Measurements from ENCODE around the gene COL8A2. TPM values are rescaled to one million over a fixed set of nuclear protein-coding genes. Genes with fewer than 3 reads are reported as not detected.

COL8A2 gene
- total RNA-seq, 6 experiments from 2014 or later, result 0.18 to 0.74 (median 0.52) TPM

DNA sequence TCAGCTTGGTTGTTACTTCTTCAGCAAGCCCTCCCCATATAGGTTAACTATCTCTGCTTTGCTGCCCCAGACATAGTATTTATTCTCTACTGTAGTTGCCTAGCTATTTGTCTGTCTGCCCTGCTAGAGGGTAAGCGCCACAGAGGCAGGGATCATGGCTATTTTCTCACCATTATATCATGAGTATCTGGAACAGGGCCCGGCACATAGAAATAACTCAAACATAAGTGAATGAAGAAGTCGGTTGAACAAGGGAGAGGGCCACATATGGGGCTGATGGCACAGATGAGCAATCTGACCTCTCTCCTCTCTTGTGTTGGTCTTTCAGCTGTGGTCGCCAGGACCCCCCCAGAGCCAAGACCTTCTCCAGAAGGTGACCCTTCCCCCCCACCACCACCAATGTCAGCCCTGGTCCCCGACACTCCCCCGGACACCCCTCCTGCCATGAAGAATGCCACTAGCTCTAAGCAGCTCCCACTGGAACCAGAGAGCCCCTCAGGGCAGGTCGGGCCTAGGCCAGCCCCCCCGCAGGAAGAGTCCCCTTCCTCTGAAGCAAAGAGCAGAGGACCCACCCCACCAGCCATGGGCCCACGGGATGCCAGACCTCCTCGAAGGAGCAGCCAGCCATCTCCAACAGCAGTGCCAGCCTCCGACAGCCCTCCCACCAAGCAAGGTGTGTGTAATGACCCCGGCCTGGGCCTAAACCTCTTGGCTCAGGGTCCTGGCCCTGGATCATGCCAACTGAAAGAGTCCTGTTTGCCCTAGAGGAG lies 45.8 kb upstream of the COL8A2 start:
- WGBS (ENCODE audit: insufficient coverage, low coverage, low lambda C conversion rate, missing lambda C conversion rate), result 86% methylated on average over 3 of the region's 12 CpGs
- peaks cover 10 to 34% (median 11%) of the 10 kb centered on the region in 4 donors for H3K36me3 ChIP-seq
- DNase-seq, result no peak

DNA sequence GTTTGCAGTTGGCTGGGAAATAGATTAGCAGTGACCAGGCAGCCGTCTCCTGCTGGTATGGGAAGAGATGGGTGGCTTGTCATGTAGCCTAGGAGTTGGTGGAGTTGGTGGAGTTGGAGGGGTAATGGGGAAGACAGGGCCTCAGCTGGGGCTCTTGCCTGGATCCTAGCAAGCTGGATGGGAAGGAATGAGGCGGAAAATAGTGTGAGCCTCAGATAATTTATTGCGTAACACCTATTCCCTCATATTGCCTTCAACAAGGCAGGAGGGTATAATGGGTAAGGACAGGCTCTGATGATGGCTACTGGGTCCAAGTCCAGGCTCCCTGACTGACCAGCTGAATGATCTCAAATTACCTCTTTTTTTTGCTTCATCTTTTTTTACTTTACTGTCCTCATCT lies 43.5 kb upstream of the COL8A2 start:
- Histone ChIP-seq H3K27me3 (no peaks in the 10 kb centered on the region), H3K4me1 (no peaks in the 10 kb centered on the region), H3K27ac (no peak overlapping the region), H3K9me3 (no peaks in the 10 kb centered on the region), H3K4me3 (no peak overlapping the region), H3K36me3 (peaks cover 7 to 25% (median 8%) of the 10 kb centered on the region in 4 donors)
- DNase-seq (no peak), ATAC-seq (no peak)
- intact Hi-C loops (cut with DNase I), result no loop called here
- WGBS (ENCODE audit: insufficient coverage, low coverage, low lambda C conversion rate, missing lambda C conversion rate), result 89% methylated on average over 3 of the region's 3 CpGs
- no peak for TF ChIP-seq POLR2A (IDR thresholded peaks at IDR 0.05)
- TF ChIP-seq, protein P1, sequence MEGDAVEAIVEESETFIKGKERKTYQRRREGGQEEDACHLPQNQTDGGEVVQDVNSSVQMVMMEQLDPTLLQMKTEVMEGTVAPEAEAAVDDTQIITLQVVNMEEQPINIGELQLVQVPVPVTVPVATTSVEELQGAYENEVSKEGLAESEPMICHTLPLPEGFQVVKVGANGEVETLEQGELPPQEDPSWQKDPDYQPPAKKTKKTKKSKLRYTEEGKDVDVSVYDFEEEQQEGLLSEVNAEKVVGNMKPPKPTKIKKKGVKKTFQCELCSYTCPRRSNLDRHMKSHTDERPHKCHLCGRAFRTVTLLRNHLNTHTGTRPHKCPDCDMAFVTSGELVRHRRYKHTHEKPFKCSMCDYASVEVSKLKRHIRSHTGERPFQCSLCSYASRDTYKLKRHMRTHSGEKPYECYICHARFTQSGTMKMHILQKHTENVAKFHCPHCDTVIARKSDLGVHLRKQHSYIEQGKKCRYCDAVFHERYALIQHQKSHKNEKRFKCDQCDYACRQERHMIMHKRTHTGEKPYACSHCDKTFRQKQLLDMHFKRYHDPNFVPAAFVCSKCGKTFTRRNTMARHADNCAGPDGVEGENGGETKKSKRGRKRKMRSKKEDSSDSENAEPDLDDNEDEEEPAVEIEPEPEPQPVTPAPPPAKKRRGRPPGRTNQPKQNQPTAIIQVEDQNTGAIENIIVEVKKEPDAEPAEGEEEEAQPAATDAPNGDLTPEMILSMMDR (IDR thresholded peaks at IDR 0.05), result no peak

More for the DNA sequence above, 45.8 kb upstream of the COL8A2 start:
- H3K27me3 ChIP-seq, result no peaks in the 10 kb centered on the region
- no peaks in the 10 kb centered on the region for H3K4me1 ChIP-seq
- intact Hi-C loops (cut with DNase I), result no loop called here
- TF ChIP-seq, protein P1 (IDR thresholded peaks at IDR 0.05), result no peak
- TF ChIP-seq POLR2A (IDR thresholded peaks at IDR 0.05), result no peak
- no peak overlapping the region for H3K27ac ChIP-seq
- no peaks in the 10 kb centered on the region for H3K9me3 ChIP-seq
- ATAC-seq, result no peak
- no peak overlapping the region for H3K4me3 ChIP-seq

DNA sequence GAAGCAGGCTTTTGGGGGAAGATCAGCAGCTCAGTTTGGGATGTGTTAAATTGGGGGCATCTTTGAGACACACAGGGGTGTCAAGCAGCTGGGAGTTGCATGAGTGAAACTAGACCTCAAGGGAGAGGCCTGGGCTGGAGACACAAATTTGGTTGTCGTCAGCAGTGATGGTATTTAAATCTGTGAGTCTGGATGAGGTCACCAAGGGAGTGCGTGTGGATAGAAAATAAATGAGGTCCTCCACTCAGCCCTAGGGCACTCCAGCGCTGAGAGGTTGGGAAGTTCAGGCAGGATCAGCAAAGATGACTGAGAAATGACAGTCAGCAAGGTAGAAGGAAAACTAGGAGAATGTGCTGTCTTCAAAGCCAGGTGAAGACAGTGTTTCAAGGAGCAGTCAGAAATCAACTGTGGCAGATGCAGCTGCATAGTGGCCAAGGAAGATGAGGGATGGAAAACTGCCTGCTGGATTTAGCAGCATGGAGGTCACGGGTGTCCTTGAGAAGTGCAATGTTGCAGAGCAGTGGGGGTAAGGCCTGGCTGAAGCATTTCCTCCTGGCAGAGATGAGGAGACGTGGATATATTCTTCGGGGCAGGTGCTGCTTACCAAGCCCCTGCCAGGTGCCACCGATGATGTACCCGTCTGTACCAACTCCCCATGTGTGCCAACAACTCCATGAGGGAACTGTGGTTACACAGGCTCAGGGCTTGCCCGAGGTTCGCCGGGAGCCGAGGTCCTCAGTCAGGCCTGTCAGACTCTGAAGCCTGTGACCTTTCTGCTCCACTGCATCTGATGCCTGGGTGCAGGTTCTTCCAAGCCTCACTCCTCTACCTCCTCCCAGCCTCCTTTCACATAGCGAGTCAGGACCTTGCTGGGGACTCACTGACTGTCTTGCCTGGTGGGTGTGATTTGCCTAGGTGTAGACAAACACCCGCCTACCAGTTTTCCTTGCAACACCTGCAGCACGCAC lies 42.2 kb upstream of the COL8A2 start:
- ATAC-seq (no peak), DNase-seq (no peak)
- intact Hi-C loops (cut with DNase I), result no loop called here
- no peak overlapping the region for H3K4me3 ChIP-seq
- H3K27me3 ChIP-seq, result no peaks in the 10 kb centered on the region
- H3K27ac ChIP-seq, result no peak overlapping the region
- peaks cover 0 to 12% (median 1%) of the 10 kb centered on the region in 4 donors for H3K36me3 ChIP-seq
- WGBS (ENCODE audit: insufficient coverage, low coverage, low lambda C conversion rate, missing lambda C conversion rate), result 89% methylated on average over 6 of the region's 15 CpGs
- no peaks in the 10 kb centered on the region for H3K4me1 ChIP-seq
- H3K9me3 ChIP-seq, result no peaks in the 10 kb centered on the region
- no peak for TF ChIP-seq POLR2A (IDR thresholded peaks at IDR 0.05)
- TF ChIP-seq, protein P1 (IDR thresholded peaks at IDR 0.05), result no peak

GRCh38 chr1:36166136-36166535 lies 41.1 kb upstream of the COL8A2 start:
- Histone ChIP-seq H3K27ac (no peak overlapping the region), H3K4me3 (no peak overlapping the region), H3K4me1 (no peaks in the 10 kb centered on the region), H3K36me3 (peaks cover 0 to 1% (median 0%) of the 10 kb centered on the region in 4 donors), H3K27me3 (no peaks in the 10 kb centered on the region), H3K9me3 (no peaks in the 10 kb centered on the region)
- 54% methylated on average over 3 of the region's 4 CpGs for WGBS (ENCODE audit: insufficient coverage, low coverage, low lambda C conversion rate, missing lambda C conversion rate)
- no peak for DNase-seq
- TF ChIP-seq POLR2A (IDR thresholded peaks at IDR 0.05), result no peak
- TF ChIP-seq, protein P1 (IDR thresholded peaks at IDR 0.05), result no peak
- no peak for ATAC-seq
- intact Hi-C loops (cut with DNase I), result no loop called here

Data from right lobe of liver (tissue), 6 donors.